Activated T-cell treated with anti-CD3 and anti-CD28 coated beads, Interleukin-2, amount 50 U/mL, for 4 hours (primary cell): Measurements from ENCODE around the gene UBAC2. TPM values are rescaled to one million over a fixed set of nuclear protein-coding genes. Genes with fewer than 3 reads are reported as not detected.
A peak's percentile ranks its signal among the peaks of the same experiment; 100 is the strongest.
"Not testable (repeated sequence)": the region's sequence is repeated elsewhere in the genome, so short reads cannot be mapped to it uniquely, and the experiment has no call there.

Experiments
- ATAC-seq, 2 donors: fragments of 200-7000 bp; cut with Tn5 transposase; one replicate each; pipeline ENCODE4 v1.10.0; 2021
- DNase-seq: peaks from one replicate; pipeline ENCODE4 v3.0.0-alpha.2; 2020
- H3K27me3 Mint-ChIP-seq: one replicate; pipeline ENCODE4 v1.8.0; 2021; ENCODE audit warnings: low read depth, mixed read lengths
- H3K36me3 Mint-ChIP-seq: one replicate; pipeline ENCODE4 v1.8.0; 2022; ENCODE audit warnings: mixed read lengths; ENCODE audit not compliant: insufficient read depth
- H3K4me1 Mint-ChIP-seq: one replicate; pipeline ENCODE4 v1.8.0; 2021; ENCODE audit warnings: low read depth, mixed read lengths
- H3K4me3 Mint-ChIP-seq: one replicate; pipeline ENCODE4 v1.8.0; 2021; ENCODE audit warnings: mild to moderate bottlenecking, moderate library complexity, mixed read lengths
- H3K9me3 Mint-ChIP-seq: one replicate; pipeline ENCODE4 v1.8.0; 2021; ENCODE audit warnings: mixed read lengths
- total RNA-seq, 3 donors: library from RNA; stranded (reverse); gene quantifications; one replicate each; pipeline ENCODE4 v1.2.1, GENCODE V29; 2021

Gene UBAC2
- total RNA-seq, 3 donors from 2014 or later, result 48.5 to 50.4 (median 49.1) TPM

- H3K36me3 Mint-ChIP-seq, DNase-seq, ATAC-seq, H3K9me3 Mint-ChIP-seq, H3K27me3 Mint-ChIP-seq, H3K4me3 Mint-ChIP-seq: not testable (repeated sequence)
- H3K4me1 Mint-ChIP-seq, result peaks cover 21% of the 10 kb centered on the region
These were observed 210.2 kb downstream of the UBAC2 start for GRCh38 chr13:99410646-99411475.

DNA sequence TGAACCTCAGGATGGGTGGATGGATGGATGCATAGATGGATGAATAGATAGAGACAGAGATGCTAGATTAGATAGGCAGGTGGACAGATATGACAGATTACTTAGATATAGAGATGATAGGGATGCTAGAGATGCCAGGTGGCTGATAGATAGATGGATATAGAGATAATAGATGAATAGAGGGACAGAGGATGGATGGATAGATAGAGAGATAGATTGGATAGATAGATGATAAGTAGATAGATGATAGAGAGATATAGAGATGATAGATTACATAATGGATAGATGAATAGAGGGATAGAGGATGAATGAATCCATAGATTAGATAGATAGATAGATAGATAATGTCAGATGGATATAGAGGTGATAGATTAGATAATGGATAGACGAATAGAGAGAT is 212.2 kb downstream of the UBAC2 start:
- peaks cover 5% of the 10 kb centered on the region for H3K9me3 Mint-ChIP-seq
- H3K4me3 Mint-ChIP-seq, result no peak overlapping the region
- H3K27me3 Mint-ChIP-seq, result no peaks in the 10 kb centered on the region
- peaks cover 32% of the 10 kb centered on the region for H3K4me1 Mint-ChIP-seq
- ATAC-seq, result no peak
- no peak for DNase-seq
- peaks cover 3% of the 10 kb centered on the region for H3K36me3 Mint-ChIP-seq

DNA sequence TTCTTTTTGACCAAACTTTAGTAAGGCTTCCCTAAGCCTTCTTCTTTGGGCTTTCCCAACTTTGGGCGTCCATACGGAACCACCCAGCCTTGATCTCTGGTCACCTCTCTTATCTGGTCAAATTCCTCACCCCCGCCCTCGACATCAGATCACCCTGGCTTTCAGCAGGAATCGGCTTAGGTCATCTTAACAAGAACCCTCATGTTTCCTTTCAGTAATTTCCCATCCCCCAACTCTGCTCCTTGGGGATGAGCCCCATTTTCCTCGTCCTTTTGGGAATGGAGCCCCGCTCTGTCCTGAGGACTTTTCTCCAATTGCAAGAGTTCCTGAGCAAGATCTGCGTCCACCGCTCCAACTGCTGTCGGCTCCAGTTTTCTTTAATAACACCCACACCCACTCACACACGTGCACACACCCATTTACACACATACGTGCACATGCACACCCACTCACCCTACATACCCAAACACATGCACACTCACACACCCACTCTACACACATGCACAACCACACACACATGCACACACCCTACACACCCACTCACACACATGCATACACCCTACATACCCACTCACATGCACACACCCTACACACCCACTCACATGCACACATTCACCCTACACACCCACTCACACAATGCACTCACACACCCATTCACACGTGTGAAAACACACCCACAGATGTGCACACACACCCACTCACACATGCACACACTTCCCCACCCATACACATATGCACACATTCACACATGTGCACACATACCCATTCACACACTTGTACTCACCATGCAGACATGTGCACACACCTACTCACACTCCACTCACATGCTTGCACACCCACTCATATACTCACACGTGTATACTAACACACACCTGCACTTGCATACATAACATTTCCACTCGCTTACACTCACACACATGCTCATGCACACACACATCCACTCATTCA is 213.7 kb downstream of the UBAC2 start:
- H3K9me3 Mint-ChIP-seq, result peaks cover 5% of the 10 kb centered on the region
- H3K36me3 Mint-ChIP-seq, result peaks cover 3% of the 10 kb centered on the region
- DNase-seq (no peak), ATAC-seq (no peak)
- H3K4me3 Mint-ChIP-seq, result no peak overlapping the region
- H3K27me3 Mint-ChIP-seq, result no peaks in the 10 kb centered on the region
- H3K4me1 Mint-ChIP-seq, result peaks cover 40% of the 10 kb centered on the region

- peaks cover 3% of the 10 kb centered on the region for H3K36me3 Mint-ChIP-seq
- H3K4me3 Mint-ChIP-seq, result no peak overlapping the region
- no peak for DNase-seq
- ATAC-seq, result no peak
- no peaks in the 10 kb centered on the region for H3K27me3 Mint-ChIP-seq
- peaks cover 46% of the 10 kb centered on the region for H3K4me1 Mint-ChIP-seq
- H3K9me3 Mint-ChIP-seq, result peaks cover 5% of the 10 kb centered on the region
These were observed 214.5 kb downstream of the UBAC2 start for GRCh38 chr13:99415014-99415650.

- peak; percentile 54 for DNase-seq
- ATAC-seq, result peak; percentile 64 to 65
These were observed 215.2 kb downstream of the UBAC2 start for GRCh38 chr13:99415851-99416331.

GRCh38 chr13:99416411-99417121 is 215.9 kb downstream of the UBAC2 start:
- peaks cover 5% of the 10 kb centered on the region for H3K9me3 Mint-ChIP-seq
- DNase-seq (no peak), ATAC-seq (peak; percentile 28 to 42)
- peaks cover 54% of the 10 kb centered on the region for H3K4me1 Mint-ChIP-seq
- no peaks in the 10 kb centered on the region for H3K27me3 Mint-ChIP-seq
- H3K4me3 Mint-ChIP-seq, result no peak overlapping the region
- H3K36me3 Mint-ChIP-seq, result peaks cover 3% of the 10 kb centered on the region

More at GRCh38 chr13:99415851-99416331, 215.2 kb downstream of the UBAC2 start:
- Mint-ChIP-seq H3K4me1 (peaks cover 49% of the 10 kb centered on the region), H3K36me3 (peaks cover 3% of the 10 kb centered on the region), H3K4me3 (no peak overlapping the region), H3K9me3 (peaks cover 5% of the 10 kb centered on the region), H3K27me3 (no peaks in the 10 kb centered on the region)

DNA sequence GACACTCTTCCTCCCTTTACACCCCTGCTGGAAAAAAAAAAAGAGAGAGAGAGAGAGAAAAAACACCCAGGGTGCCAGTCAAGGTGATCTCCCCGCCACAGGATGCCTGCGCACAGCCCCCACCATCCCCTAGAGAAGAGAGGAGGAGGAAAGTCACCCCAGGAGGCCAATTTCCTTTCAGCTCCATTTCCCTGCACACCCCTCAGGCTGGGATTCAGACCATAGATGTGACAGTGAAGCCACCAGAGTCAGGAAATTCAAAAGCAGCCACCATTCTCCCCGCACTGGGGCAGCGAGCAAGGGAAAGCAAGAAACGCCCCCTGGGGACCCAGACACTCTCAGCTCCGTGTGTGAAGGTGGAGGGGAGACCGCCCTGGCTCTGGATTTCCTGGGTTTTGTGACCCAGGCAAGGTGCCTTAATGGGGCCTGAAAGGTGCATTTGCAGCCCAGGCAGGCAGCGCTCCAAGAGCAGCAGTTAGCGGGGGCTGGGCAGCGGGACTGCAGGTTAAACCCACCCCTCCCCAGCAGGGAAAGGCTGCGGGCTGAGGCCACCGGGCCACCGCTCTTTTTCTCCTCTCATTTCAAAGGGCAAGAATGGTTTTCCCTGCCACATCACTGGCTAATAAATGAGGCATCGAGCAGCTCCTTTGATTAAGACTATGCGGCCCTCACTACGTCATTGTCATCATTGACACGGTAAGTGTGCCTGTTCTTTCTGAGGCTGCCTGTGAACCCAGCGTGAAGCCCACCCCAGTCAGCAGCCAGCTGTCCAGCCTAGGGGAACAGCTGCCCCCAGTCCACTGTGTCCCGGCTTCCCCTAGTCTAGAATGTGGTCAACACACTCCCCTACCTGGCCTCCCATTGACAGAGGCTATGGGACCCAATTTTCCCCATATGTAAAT is 216.8 kb downstream of the UBAC2 start:
- ATAC-seq (no peak), DNase-seq (no peak)
- Mint-ChIP-seq H3K9me3 (no peaks in the 10 kb centered on the region), H3K4me3 (no peak overlapping the region), H3K36me3 (no peaks in the 10 kb centered on the region), H3K27me3 (no peaks in the 10 kb centered on the region), H3K4me1 (peaks cover 57% of the 10 kb centered on the region)

DNA sequence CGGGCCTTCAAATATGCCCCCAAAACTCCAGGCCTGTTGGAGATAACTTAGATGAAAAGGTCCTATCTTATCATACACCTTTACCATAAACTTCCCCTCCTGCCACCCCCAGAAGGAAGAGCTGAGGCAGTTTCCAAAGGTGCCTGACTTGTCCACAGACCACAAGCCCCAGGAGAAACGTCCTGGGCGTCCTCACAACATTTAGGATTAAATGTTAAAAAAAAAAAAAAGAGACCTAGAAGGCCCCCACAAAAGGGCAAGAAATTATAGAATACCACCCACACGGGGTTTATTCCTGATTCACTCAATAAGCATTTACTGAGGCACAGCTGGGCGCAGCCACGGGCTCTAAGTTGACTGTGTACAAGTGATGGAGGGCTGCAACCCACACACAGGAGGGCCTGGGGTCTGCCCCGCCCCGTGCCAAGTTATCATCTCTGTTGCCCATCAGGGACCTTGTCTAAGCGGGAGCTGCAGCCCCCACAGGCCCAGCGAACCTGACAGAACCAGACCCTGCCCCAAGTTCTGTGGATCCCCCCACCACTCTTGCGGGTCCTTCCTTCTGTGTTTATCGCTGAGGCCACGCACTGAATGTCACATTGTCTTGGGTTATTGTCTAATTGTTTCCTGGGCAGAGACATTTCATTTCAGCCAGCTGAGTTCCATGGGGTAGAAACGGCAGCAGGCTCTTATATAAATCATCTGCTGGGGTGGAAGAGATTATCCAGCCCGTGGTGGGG is 217.6 kb downstream of the UBAC2 start:
- ATAC-seq (no peak), DNase-seq (no peak)
- Mint-ChIP-seq H3K36me3 (no peaks in the 10 kb centered on the region), H3K4me1 (peaks cover 59% of the 10 kb centered on the region), H3K4me3 (no peak overlapping the region), H3K9me3 (no peaks in the 10 kb centered on the region), H3K27me3 (no peaks in the 10 kb centered on the region)

GRCh38 chr13:99418843-99419140 is 218.1 kb downstream of the UBAC2 start:
- ATAC-seq (no peak), DNase-seq (no peak)
- Mint-ChIP-seq H3K4me1 (peaks cover 61% of the 10 kb centered on the region), H3K27me3 (no peaks in the 10 kb centered on the region), H3K9me3 (no peaks in the 10 kb centered on the region), H3K36me3 (no peaks in the 10 kb centered on the region), H3K4me3 (no peak overlapping the region)

- Mint-ChIP-seq H3K9me3 (no peaks in the 10 kb centered on the region), H3K27me3 (no peaks in the 10 kb centered on the region), H3K4me3 (peak overlapping the region; percentile 73), H3K4me1 (peaks cover 65% of the 10 kb centered on the region), H3K36me3 (no peaks in the 10 kb centered on the region)
- DNase-seq, result no peak
- ATAC-seq, result no peak
These were observed 219.1 kb downstream of the UBAC2 start for GRCh38 chr13:99419591-99420243.

GRCh38 chr13:99421271-99421670 is 220.6 kb downstream of the UBAC2 start:
- no peaks in the 10 kb centered on the region for H3K36me3 Mint-ChIP-seq
- peaks cover 73% of the 10 kb centered on the region for H3K4me1 Mint-ChIP-seq
- no peak for DNase-seq
- no peak for ATAC-seq
- no peaks in the 10 kb centered on the region for H3K9me3 Mint-ChIP-seq
- H3K4me3 Mint-ChIP-seq, result no peak overlapping the region
- no peaks in the 10 kb centered on the region for H3K27me3 Mint-ChIP-seq
